Measurements from ENCODE around the gene IMMP2L.

GRCh38 chr7:111240371-111240770, 321.9 kb downstream of the IMMP2L start:
- TF ChIP-seq JUN (IDR thresholded peaks at IDR 0.05) (no peak), RFX5 (IDR thresholded peaks at IDR 0.05) (no peak), CTCF (IDR thresholded peaks at IDR 0.05) (no peak)

All from A549 (cell line).